Measurements from ENCODE around the gene NDOR1.

The NDOR1 gene

DNA sequence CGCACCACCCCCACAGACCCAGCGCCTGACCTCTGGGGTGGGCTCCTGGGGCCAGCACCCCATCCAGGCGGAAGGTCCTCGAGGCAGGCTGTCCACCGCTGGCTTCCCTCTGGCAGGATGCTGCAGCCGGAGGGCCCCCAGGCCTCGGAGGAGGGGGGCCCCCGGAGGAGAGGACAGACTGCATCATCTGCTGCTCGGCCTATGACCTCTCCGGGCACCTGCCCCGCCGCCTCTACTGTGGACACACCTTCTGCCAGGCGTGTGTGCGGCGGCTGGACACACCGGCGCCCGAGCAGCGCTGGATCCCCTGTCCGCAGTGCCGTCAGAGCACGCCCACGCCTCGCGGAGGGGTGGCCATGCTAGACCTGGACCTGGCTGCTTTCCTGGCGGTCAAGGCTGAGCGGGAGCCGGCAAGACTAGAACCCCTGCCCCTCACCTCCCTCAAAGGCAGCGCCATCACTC is 23.0 kb downstream of the NDOR1 start:
- peaks cover 2 to 9% of the 10 kb centered on the region in 2 donors for H3K4me1 ChIP-seq (ENCODE audit: control insufficient read depth in 2 of 2, insufficient read depth in 1 of 2, low read depth in 1 of 2, low read length in 2 of 2)
- H2AK5ac ChIP-seq (ENCODE audit: low read depth, low read length), result peak overlapping the region; percentile 75
- no peak overlapping the region for H2BK5ac ChIP-seq (ENCODE audit: low read length)
- H4K91ac ChIP-seq (ENCODE audit: low read depth, low read length, poor library complexity), result no peak overlapping the region
- H3K4me2 ChIP-seq (ENCODE audit: insufficient read depth, low read length, poor library complexity, severe bottlenecking), result peak overlapping the region; percentile 2
- peak overlapping the region; percentile 23 for H3K4ac ChIP-seq (ENCODE audit: low read length)
- WGBS, 2 donors (ENCODE audit: extremely low coverage in 2 of 2, insufficient read length in 2 of 2, insufficient replicate concordance in 1 of 2), result no CpG with 5 or more reads among the region's 29 CpGs
- H3K9me3 ChIP-seq (replicated peaks in 1 of 2; ENCODE audit: control insufficient read depth in 2 of 2, insufficient read depth in 1 of 2, low read depth in 1 of 2, low read length in 2 of 2), result no peaks in the 10 kb centered on the region
- H4K8ac ChIP-seq (ENCODE audit: low read depth, low read length), result no peak overlapping the region
- peaks cover 0 to 7% (median 0%) of the 10 kb centered on the region in 3 experiments for H3K27me3 ChIP-seq (ENCODE audit: control insufficient read depth in 3 of 3, insufficient read depth in 3 of 3, low read depth in 1 of 3, low read length in 3 of 3)
- DNase-seq (ENCODE audit: low spot score), result no peak
- no peak overlapping the region for H2BK15ac ChIP-seq (ENCODE audit: low read length)
- H3K9ac ChIP-seq (ENCODE audit: low read depth, low read length, poor library complexity), result no peak overlapping the region
- no peaks in the 10 kb centered on the region for H3K79me1 ChIP-seq (ENCODE audit: low read depth, low read length)
- H2BK120ac ChIP-seq (ENCODE audit: low read depth, low read length), result no peak overlapping the region
- H3K18ac ChIP-seq (ENCODE audit: low read length), result peak overlapping the region; percentile 38
- no peak overlapping the region for H3K4me3 ChIP-seq (ENCODE audit: low read length in 2 of 2)
- H3K36me3 ChIP-seq (replicated peaks in 1 of 2; ENCODE audit: control insufficient read depth in 2 of 2, insufficient read depth in 2 of 2, low read length in 2 of 2), result no peaks in the 10 kb centered on the region
- H2BK12ac ChIP-seq (ENCODE audit: low read length), result no peak overlapping the region
- peak overlapping the region; percentile 93 for H3K23ac ChIP-seq (ENCODE audit: low read depth, low read length, poor library complexity)
- peak overlapping the region; percentile 21 for H3K14ac ChIP-seq (ENCODE audit: low read length)
- H2AFZ ChIP-seq (ENCODE audit: low read length), result no peak overlapping the region
- no peak overlapping the region for H3K27ac ChIP-seq (replicated peaks; ENCODE audit: low read length)

DNA sequence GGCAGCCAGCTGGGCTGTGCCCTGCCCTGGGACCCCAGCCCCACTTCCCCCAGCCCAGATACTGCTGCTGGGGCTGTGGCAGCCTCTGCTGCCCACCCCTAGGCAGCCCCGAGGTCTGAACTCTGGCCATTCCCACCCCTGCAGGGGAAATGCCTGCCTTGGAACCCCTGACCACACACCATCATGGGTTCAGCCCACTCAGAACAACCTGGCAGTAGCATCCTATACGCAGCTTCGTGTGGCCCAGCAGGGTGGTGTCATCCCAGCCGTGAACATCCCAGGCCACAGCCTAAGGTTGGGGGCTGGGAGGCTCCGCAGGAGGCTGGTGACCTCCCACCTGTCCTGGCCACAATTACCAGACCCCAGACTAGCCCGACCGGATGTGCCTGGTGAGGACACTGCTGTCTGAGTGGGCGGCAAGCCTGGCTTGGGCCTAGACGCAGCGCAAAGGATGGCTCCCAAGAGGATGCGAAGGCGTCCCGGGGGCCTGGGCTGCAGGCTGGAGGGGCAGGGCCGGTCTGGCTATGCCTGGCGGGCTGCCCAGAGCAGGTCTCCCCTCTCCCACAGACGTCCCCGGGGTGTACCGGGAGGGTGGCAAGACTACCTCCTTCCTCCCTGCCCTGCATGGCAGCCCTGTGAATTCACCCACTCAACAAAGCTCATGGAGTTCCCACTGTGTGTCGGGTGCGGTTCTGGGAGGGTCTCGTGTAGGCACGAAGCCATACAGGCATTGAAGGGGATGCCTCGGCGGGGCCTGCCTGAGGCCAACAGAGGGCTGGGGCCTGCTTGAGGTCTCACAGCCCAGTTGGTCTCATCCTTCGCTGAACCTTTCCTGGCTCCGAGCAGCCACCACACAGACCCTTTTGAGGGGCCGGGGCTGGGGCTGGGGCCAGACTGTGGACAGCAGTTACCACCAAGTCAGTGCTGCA is 23.7 kb downstream of the NDOR1 start:
- H3K18ac ChIP-seq (ENCODE audit: low read length), result peak overlapping the region; percentile 38
- H3K79me1 ChIP-seq (ENCODE audit: low read depth, low read length), result no peaks in the 10 kb centered on the region
- no peak overlapping the region for H4K8ac ChIP-seq (ENCODE audit: low read depth, low read length)
- H2AFZ ChIP-seq (ENCODE audit: low read length), result peak overlapping the region; percentile 32
- peak overlapping the region; percentile 21 for H3K9ac ChIP-seq (ENCODE audit: low read depth, low read length, poor library complexity)
- peak overlapping the region; percentile 23 for H3K4ac ChIP-seq (ENCODE audit: low read length)
- no peak overlapping the region for H2BK5ac ChIP-seq (ENCODE audit: low read length)
- no peak for DNase-seq (ENCODE audit: low spot score)
- no CpG with 5 or more reads among the region's 27 CpGs for WGBS, 2 donors (ENCODE audit: extremely low coverage in 2 of 2, insufficient read length in 2 of 2, insufficient replicate concordance in 1 of 2)
- no peaks in the 10 kb centered on the region for H3K36me3 ChIP-seq (replicated peaks in 1 of 2; ENCODE audit: control insufficient read depth in 2 of 2, insufficient read depth in 2 of 2, low read length in 2 of 2)
- peak overlapping the region in 1 of 2 donors; percentile 21 for H3K4me3 ChIP-seq (ENCODE audit: low read length in 2 of 2)
- no peak overlapping the region for H2AK5ac ChIP-seq (ENCODE audit: low read depth, low read length)
- no peak overlapping the region for H4K91ac ChIP-seq (ENCODE audit: low read depth, low read length, poor library complexity)
- H3K23ac ChIP-seq (ENCODE audit: low read depth, low read length, poor library complexity), result peak overlapping the region; percentile 93
- peak overlapping the region; percentile 11 for H3K4me2 ChIP-seq (ENCODE audit: insufficient read depth, low read length, poor library complexity, severe bottlenecking)
- no peak overlapping the region for H2BK15ac ChIP-seq (ENCODE audit: low read length)
- H3K27ac ChIP-seq (replicated peaks; ENCODE audit: low read length), result no peak overlapping the region
- no peak overlapping the region for H2BK120ac ChIP-seq (ENCODE audit: low read depth, low read length)
- no peak overlapping the region for H3K14ac ChIP-seq (ENCODE audit: low read length)
- peaks cover 0 to 9% of the 10 kb centered on the region in 2 donors for H3K4me1 ChIP-seq (ENCODE audit: control insufficient read depth in 2 of 2, insufficient read depth in 1 of 2, low read depth in 1 of 2, low read length in 2 of 2)
- H2BK12ac ChIP-seq (ENCODE audit: low read length), result no peak overlapping the region
- H3K27me3 ChIP-seq (ENCODE audit: control insufficient read depth in 3 of 3, insufficient read depth in 3 of 3, low read depth in 1 of 3, low read length in 3 of 3), result peaks cover 0 to 7% (median 0%) of the 10 kb centered on the region in 3 experiments
- no peaks in the 10 kb centered on the region for H3K9me3 ChIP-seq (replicated peaks in 1 of 2; ENCODE audit: control insufficient read depth in 2 of 2, insufficient read depth in 1 of 2, low read depth in 1 of 2, low read length in 2 of 2)

DNA sequence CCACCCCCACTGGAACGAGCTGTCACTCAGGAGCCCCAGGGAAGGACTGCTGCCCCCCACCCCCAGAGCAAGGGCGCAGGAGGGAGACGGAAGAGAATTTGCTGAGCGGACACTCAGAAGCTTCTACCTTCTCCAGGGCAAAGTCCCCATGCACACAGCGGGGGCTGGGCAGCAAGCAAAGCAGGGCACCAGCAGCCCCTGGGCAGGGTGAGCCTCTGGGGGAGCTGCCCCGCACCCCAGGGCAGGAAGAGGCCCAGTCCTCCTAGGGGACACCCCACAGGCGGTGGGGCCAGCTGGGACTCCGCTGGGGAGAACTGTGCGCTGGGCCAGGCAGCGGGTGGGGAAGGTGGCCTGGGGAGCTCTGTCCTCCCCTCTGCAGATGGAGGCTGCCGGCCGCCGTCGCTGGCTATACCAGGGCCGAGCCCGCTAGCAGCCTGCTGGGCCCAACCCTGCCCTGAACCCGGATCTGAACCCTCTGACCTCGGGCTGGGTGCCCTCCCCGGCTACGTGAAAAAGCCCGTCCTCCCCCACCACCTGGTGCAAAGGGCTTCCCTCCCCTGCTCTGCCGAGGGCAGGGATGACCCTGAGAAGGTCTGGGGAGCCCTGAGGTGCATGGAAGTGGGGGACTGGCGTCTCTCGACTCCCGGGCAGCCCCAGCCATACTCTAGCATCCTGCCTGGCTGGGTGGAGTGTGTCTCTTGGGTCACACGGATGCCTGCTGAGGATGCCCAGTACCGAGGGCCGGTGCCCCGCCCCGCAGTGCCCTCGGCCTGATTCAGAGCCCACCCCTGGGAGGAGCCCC is 24.6 kb downstream of the NDOR1 start:
- no peak overlapping the region for H3K4ac ChIP-seq (ENCODE audit: low read length)
- H3K79me1 ChIP-seq (ENCODE audit: low read depth, low read length), result no peaks in the 10 kb centered on the region
- H3K9me3 ChIP-seq (replicated peaks in 1 of 2; ENCODE audit: control insufficient read depth in 2 of 2, insufficient read depth in 1 of 2, low read depth in 1 of 2, low read length in 2 of 2), result no peaks in the 10 kb centered on the region
- H4K91ac ChIP-seq (ENCODE audit: low read depth, low read length, poor library complexity), result no peak overlapping the region
- H2AFZ ChIP-seq (ENCODE audit: low read length), result peak overlapping the region; percentile 32
- no peak overlapping the region for H3K27ac ChIP-seq (replicated peaks; ENCODE audit: low read length)
- H3K23ac ChIP-seq (ENCODE audit: low read depth, low read length, poor library complexity), result no peak overlapping the region
- H2BK5ac ChIP-seq (ENCODE audit: low read length), result peak overlapping the region; percentile 87
- no peak overlapping the region for H2BK120ac ChIP-seq (ENCODE audit: low read depth, low read length)
- H3K9ac ChIP-seq (ENCODE audit: low read depth, low read length, poor library complexity), result peak overlapping the region; percentile 44
- no peak overlapping the region for H4K8ac ChIP-seq (ENCODE audit: low read depth, low read length)
- H2BK15ac ChIP-seq (ENCODE audit: low read length), result no peak overlapping the region
- WGBS, 2 donors (ENCODE audit: extremely low coverage in 2 of 2, insufficient read length in 2 of 2, insufficient replicate concordance in 1 of 2), result no CpG with 5 or more reads among the region's 31 CpGs
- peak overlapping the region; percentile 18 for H3K4me2 ChIP-seq (ENCODE audit: insufficient read depth, low read length, poor library complexity, severe bottlenecking)
- H3K4me1 ChIP-seq (ENCODE audit: control insufficient read depth in 2 of 2, insufficient read depth in 1 of 2, low read depth in 1 of 2, low read length in 2 of 2), result peaks cover 0 to 9% of the 10 kb centered on the region in 2 donors
- peak overlapping the region; percentile 93 for H2AK5ac ChIP-seq (ENCODE audit: low read depth, low read length)
- no peak overlapping the region for H3K4me3 ChIP-seq (ENCODE audit: low read length in 2 of 2)
- H2BK12ac ChIP-seq (ENCODE audit: low read length), result no peak overlapping the region
- no peaks in the 10 kb centered on the region for H3K36me3 ChIP-seq (replicated peaks in 1 of 2; ENCODE audit: control insufficient read depth in 2 of 2, insufficient read depth in 2 of 2, low read length in 2 of 2)
- H3K27me3 ChIP-seq (ENCODE audit: control insufficient read depth in 3 of 3, insufficient read depth in 3 of 3, low read depth in 1 of 3, low read length in 3 of 3), result peaks cover 0 to 7% (median 0%) of the 10 kb centered on the region in 3 experiments
- no peak for DNase-seq (ENCODE audit: low spot score)
- H3K18ac ChIP-seq (ENCODE audit: low read length), result peak overlapping the region; percentile 38
- no peak overlapping the region for H3K14ac ChIP-seq (ENCODE audit: low read length)

Measured in neuronal stem cell (in vitro differentiated cells).